ENCODE measurements around the gene BRMS1.
"Not testable (repeated sequence)": the region's sequence is repeated elsewhere in the genome, so short reads cannot be mapped to it uniquely, and the experiment has no call there.

The BRMS1 gene

GRCh38 chr11:66344550-66345315 lies at the start of gene BRMS1:
TSS of gene BRMS1 (minus strand) at chr11:66345104. CDS start at chr11:66342234, 2,870 bp downstream.
- FAIRE-seq: peak; percentile 43

GRCh38 chr11:66393954-66394353 lies 49.0 kb upstream of the BRMS1 start:
- FAIRE-seq: no peak

- no peak for FAIRE-seq
These were observed 46.4 kb upstream of the BRMS1 start for GRCh38 chr11:66391322-66391721.

- FAIRE-seq: no peak
These were observed 44.0 kb upstream of the BRMS1 start for GRCh38 chr11:66388780-66389386.

- FAIRE-seq: peak; percentile 82
These were observed 41.5 kb upstream of the BRMS1 start for GRCh38 chr11:66386171-66387069.

- not testable (repeated sequence) for FAIRE-seq
These were observed 39.4 kb upstream of the BRMS1 start for GRCh38 chr11:66384316-66384715.

- FAIRE-seq: not testable (repeated sequence)
These were observed 35.4 kb upstream of the BRMS1 start for GRCh38 chr11:66380264-66380663.

- not testable (repeated sequence) for FAIRE-seq
These were observed 28.9 kb upstream of the BRMS1 start for GRCh38 chr11:66373690-66374287.

- no peak for FAIRE-seq
These were observed 28.4 kb upstream of the BRMS1 start for GRCh38 chr11:66373265-66373664.

- FAIRE-seq: no peak
These were observed 26.9 kb upstream of the BRMS1 start, which contains the start of gene SLC29A2 for GRCh38 chr11:66371627-66372415. TSS of gene SLC29A2 (minus strand) at chr11:66371760. CDS start at chr11:66371591, 169 bp downstream.

GRCh38 chr11:66369073-66369894 lies 24.4 kb upstream of the BRMS1 start:
- FAIRE-seq: no peak

GRCh38 chr11:66368484-66368883 lies 23.6 kb upstream of the BRMS1 start:
- FAIRE-seq: no peak

- FAIRE-seq: no peak
These were observed 22.8 kb upstream of the BRMS1 start for GRCh38 chr11:66367561-66368312.

- FAIRE-seq: no peak
These were observed 22.1 kb upstream of the BRMS1 start for GRCh38 chr11:66366844-66367477.

- FAIRE-seq: no peak
These were observed 21.1 kb upstream of the BRMS1 start for GRCh38 chr11:66365711-66366619.

- FAIRE-seq: no peak
These were observed 20.3 kb upstream of the BRMS1 start for GRCh38 chr11:66365166-66365565.

- FAIRE-seq: no peak
These were observed 19.1 kb upstream of the BRMS1 start for GRCh38 chr11:66363805-66364535.

GRCh38 chr11:66363187-66363601 lies 18.3 kb upstream of the BRMS1 start:
- no peak for FAIRE-seq
